Psoas muscle (tissue), 8 donors: ENCODE results near the gene EDARADD. TPM values are rescaled to one million over a fixed set of nuclear protein-coding genes. Genes with fewer than 3 reads are reported as not detected.

Source experiments
- ATAC-seq, 4 donors: fragments of 200-7000 bp; cut with Tn5 transposase; one replicate each; pipeline ENCODE4 v1.9.1; 2020; ENCODE audit warnings: moderate library complexity in 3 of 4, mild to moderate bottlenecking in 2 of 4
- DNase-seq, 2 donors: peaks; one replicate each; pipeline ENCODE4 v3.0.0-alpha.2; 2020
- H3K27ac ChIP-seq: fragments of 200-600 bp; one replicate; pipeline ENCODE4 v1.8.0; 2022
- H3K27me3 ChIP-seq, 3 donors: fragments of 200-600 bp in 1 of 3; one replicate each; pipeline versions ENCODE4 v1.6.1 to v1.8.0; 2013 to 2022; ENCODE audit warnings: low read length in 2 of 3, mild to moderate bottlenecking in 2 of 3, moderate library complexity in 1 of 3; ENCODE audit not compliant: insufficient read depth in 3 of 3
- H3K36me3 ChIP-seq, 2 donors: fragments of 200-600 bp in 1 of 2; one replicate each; pipeline versions ENCODE4 v1.6.1 to v1.8.0; 2013 to 2022; ENCODE audit warnings: low read depth in 1 of 2, mild to moderate bottlenecking in 1 of 2, moderate library complexity in 1 of 2; ENCODE audit not compliant: insufficient read depth in 1 of 2
- H3K4me1 ChIP-seq: fragments of 200-600 bp; one replicate; pipeline ENCODE4 v1.8.0; 2022
- H3K4me3 ChIP-seq: fragments of 200-600 bp; one replicate; pipeline ENCODE4 v1.8.0; 2022; ENCODE audit warnings: mild to moderate bottlenecking
- H3K9me3 ChIP-seq: fragments of 200-600 bp; one replicate; pipeline ENCODE4 v1.8.0; 2022
- WGBS, 3 donors: extraction: QIAGEN DNeasy Blood & Tissue Kit; methylation state at CpG; one replicate each; pipeline versions ENCODE4 v1.1.6 to v1.1.7; 2013; 5-methylcytosine and 5-hydroxymethylcytosine counted together
- intact Hi-C, 2 donors: fragments of 100-400 bp; cut with DNase I; formaldehyde crosslinking; loops; one replicate each; pipeline versions ENCODE4 v1.11.0 to v1.14.2; 2022
- polyA plus RNA-seq, 3 donors: library from polyadenylated mRNA; stranded (reverse); fragments of 200-250 nt; gene quantifications; one replicate each; pipeline ENCODE4 v1.2.3, GENCODE V29; 2013
- total RNA-seq, 4 donors: library from RNA; stranded (reverse); fragmentation: NEBNext Ultra II Directional in 2 of 4; extraction: Animal tissue kit (Norgen Biotek cat#: 25700) in 2 of 4; gene quantifications; one replicate each; pipeline versions ENCODE4 v1.2.1 to v1.2.4, GENCODE V29; 2021 to 2023
- TF ChIP-seq, protein P1 (sequence below): fragments of 200-600 bp; IDR thresholded peaks from one replicate; pipeline ENCODE4 v1.8.0; 2022; ENCODE audit warnings: antibody characterized with exemption
- donor health status: healthy with polysubstance abuse.
- donor health status: DM: no; HTN: no; CAD: no; lungs with moderate emphysema.
- donor health status: Bipolar disorder and iron deficiency.
- donor health status: healthy.
- donor health status: DM: yes; HTN: yes; CAD: no.
- donor health status: DM: no; HTN: no; CAD: no.
- donor health status: DM: no; HTN: no; CAD: no.
- donor health status: DM: yes; HTN: yes; CAD: no.

EDARADD gene
- total and polyA plus RNA-seq, 7 donors: 0.05 to 0.25 TPM; not detected in 5

DNA sequence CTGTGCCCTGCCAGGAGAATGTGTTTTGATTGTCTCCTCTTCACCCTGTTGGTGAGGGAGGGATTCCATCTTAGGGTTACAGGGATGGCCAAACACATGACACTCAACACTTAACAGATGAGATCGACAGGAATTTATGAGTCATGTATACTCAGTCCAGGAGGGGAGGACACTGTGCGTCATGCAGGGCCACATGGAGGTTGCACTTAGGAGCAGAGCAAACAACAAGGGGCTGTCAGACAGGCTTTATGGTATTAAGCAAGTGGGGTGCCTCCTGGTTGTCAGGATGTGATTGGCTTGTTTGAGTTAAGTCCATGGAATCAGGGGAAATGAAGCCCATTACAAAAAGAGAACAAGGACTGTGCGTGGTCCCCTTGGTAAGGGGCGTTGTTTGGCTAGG is 26.9 kb downstream of the EDARADD start:
- Histone ChIP-seq H3K36me3 (no peaks in the 10 kb centered on the region), H3K27ac (no peak overlapping the region), H3K9me3 (no peaks in the 10 kb centered on the region), H3K4me3 (no peak overlapping the region), H3K4me1 (no peaks in the 10 kb centered on the region), H3K27me3 (peaks cover 0 to 2% (median 0%) of the 10 kb centered on the region in 3 donors)
- DNase-seq (no peak), ATAC-seq (no peak)
- TF ChIP-seq, protein P1, sequence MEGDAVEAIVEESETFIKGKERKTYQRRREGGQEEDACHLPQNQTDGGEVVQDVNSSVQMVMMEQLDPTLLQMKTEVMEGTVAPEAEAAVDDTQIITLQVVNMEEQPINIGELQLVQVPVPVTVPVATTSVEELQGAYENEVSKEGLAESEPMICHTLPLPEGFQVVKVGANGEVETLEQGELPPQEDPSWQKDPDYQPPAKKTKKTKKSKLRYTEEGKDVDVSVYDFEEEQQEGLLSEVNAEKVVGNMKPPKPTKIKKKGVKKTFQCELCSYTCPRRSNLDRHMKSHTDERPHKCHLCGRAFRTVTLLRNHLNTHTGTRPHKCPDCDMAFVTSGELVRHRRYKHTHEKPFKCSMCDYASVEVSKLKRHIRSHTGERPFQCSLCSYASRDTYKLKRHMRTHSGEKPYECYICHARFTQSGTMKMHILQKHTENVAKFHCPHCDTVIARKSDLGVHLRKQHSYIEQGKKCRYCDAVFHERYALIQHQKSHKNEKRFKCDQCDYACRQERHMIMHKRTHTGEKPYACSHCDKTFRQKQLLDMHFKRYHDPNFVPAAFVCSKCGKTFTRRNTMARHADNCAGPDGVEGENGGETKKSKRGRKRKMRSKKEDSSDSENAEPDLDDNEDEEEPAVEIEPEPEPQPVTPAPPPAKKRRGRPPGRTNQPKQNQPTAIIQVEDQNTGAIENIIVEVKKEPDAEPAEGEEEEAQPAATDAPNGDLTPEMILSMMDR: no peak
- WGBS, 3 donors: 75 to 76% methylated on average over 4 of the region's 4 CpGs; no CpG with 5 or more reads in 1 of the 3 donors
- intact Hi-C loops: no loop called here

DNA sequence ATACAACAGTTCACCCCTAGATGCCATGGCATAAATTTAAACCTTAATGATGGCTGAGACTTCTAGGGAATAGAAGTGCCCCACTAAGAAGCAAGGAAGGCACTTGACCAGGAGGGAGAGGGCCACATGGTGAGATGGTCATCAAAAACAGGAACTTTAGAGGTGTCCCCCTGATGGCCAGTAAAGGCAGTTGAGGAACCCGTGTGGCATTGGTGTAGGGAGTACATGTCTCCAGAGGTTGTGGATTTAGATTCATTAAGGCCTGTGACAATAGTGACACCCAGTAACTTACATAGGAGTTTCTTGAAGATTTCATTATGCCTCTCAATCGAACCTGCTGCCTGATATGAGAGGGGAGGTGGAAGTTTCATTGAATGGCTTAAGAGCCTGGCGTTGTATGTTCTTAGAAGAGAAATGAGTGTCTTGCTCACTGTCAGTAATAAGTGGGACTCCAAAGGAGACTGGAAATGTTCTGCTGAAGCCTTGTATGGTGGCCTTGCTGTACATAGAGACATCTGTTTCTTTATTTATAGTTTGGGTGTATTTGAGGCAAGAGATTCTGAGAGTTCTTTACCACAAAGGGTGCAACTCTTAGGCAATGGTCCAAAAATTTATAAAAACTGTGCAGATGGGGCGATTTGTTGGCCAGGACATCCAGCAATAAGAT is 27.9 kb downstream of the EDARADD start:
- peaks cover 0 to 2% (median 0%) of the 10 kb centered on the region in 3 donors for H3K27me3 ChIP-seq
- 46 to 67% (median 59%) methylated on average over 4 of the region's 4 CpGs for WGBS, 3 donors
- DNase-seq (no peak), ATAC-seq (no peak)
- no peaks in the 10 kb centered on the region for H3K36me3 ChIP-seq
- H3K27ac ChIP-seq: no peak overlapping the region
- intact Hi-C loops: no loop called here
- no peaks in the 10 kb centered on the region for H3K4me1 ChIP-seq
- TF ChIP-seq, protein P1: no peak
- H3K4me3 ChIP-seq: no peak overlapping the region
- H3K9me3 ChIP-seq: no peaks in the 10 kb centered on the region

DNA sequence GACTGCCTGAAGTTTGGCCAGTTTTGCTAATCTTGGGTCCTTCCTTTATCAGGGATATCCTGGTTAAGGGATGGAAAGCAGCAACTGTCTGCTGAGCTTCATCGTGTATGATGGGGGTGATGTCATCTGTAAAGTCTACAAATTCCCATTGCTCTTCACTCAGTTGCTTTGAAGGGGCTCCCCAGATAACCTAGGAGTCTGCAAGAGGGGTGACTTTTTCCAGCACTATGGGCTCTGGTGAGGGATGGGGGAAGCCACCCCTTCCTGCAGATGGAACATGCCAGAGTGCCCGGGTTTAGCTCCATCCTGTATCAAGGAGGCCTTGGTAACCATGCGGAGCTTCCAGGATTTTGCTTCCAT is 28.4 kb downstream of the EDARADD start:
- H3K4me1 ChIP-seq: no peaks in the 10 kb centered on the region
- 56 to 68% (median 64%) methylated on average over 3 of the region's 3 CpGs for WGBS, 3 donors

DNA sequence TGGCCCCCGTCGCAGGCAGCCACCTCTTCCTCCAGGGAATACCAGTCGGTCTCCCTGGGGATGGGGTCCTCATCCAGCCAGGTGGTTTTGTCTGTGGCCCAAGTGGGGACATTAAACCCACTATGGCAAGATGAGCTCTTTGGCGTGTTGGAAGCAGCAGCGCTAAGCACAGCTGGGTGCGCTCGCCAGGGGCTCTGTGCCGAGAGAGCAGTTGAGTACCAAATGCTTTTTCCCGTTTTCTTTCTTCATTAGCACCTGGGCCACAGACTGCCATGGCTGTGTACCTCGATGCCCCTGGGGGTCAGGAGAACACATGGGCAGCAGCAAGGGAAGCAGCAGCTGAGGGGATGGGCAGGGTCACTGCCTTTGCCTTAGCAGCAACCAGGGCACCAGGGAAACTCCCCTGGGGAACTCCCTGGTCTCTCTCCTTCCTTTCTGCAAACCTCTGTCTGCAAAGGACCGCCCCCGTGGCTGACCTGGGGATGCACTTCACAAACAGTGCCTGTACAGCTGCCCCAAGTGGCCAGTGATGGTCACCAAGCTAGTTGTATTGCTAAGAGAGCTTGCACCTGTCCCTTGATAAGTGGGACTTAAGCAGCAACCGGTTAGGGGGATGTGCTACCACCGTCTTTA is 31.1 kb downstream of the EDARADD start:
- no peaks in the 10 kb centered on the region for H3K36me3 ChIP-seq
- DNase-seq: no peak
- intact Hi-C loops: no loop called here
- H3K4me3 ChIP-seq: no peak overlapping the region
- H3K9me3 ChIP-seq: no peaks in the 10 kb centered on the region
- TF ChIP-seq, protein P1: no peak
- H3K27ac ChIP-seq: no peak overlapping the region
- no peak for ATAC-seq
- peaks cover 0 to 2% (median 0%) of the 10 kb centered on the region in 3 donors for H3K27me3 ChIP-seq
- no peaks in the 10 kb centered on the region for H3K4me1 ChIP-seq
- 77 to 79% (median 77%) methylated on average over 13 to 14 of the region's 14 CpGs for WGBS, 3 donors

More for the DNA sequence above, 28.4 kb downstream of the EDARADD start:
- no peak for DNase-seq
- intact Hi-C loops: no loop called here
- TF ChIP-seq, protein P1: no peak
- Histone ChIP-seq H3K27ac (no peak overlapping the region), H3K36me3 (no peaks in the 10 kb centered on the region), H3K27me3 (peaks cover 0 to 2% (median 0%) of the 10 kb centered on the region in 3 donors), H3K9me3 (no peaks in the 10 kb centered on the region), H3K4me3 (no peak overlapping the region)
- ATAC-seq: no peak
